ENCODE measurements around the gene GPC6. TPM values are rescaled to one million over a fixed set of nuclear protein-coding genes. Genes with fewer than 3 reads are reported as not detected.

Gene GPC6
- total RNA-seq, 1 donor from 2014 or later = 16.1 TPM

GRCh38 chr13:93966267-93966936, 739.8 kb downstream of the GPC6 start:
- H3K36me3 Mint-ChIP-seq (ENCODE audit: low read depth, unreplicated experiment) = no peaks in the 10 kb centered on the region
- H3K27ac Mint-ChIP-seq (ENCODE audit: unreplicated experiment) = no peak overlapping the region
- no peak for DNase-seq (ENCODE audit: low spot score)
- H3K4me1 Mint-ChIP-seq (ENCODE audit: unreplicated experiment) = peaks cover 11% of the 10 kb centered on the region
- H3K27me3 Mint-ChIP-seq (ENCODE audit: unreplicated experiment) = no peaks in the 10 kb centered on the region
- TF ChIP-seq CTCF (IDR thresholded peaks at IDR 0.05; ENCODE audit: unreplicated experiment) = no peak
- no peak overlapping the region for H3K4me3 Mint-ChIP-seq (ENCODE audit: unreplicated experiment)
- H3K9me3 Mint-ChIP-seq (ENCODE audit: unreplicated experiment) = no peaks in the 10 kb centered on the region

GRCh38 chr13:93967286-93967685, 740.7 kb downstream of the GPC6 start:
- no peak for DNase-seq (ENCODE audit: low spot score)
- no peak for TF ChIP-seq CTCF (IDR thresholded peaks at IDR 0.05; ENCODE audit: unreplicated experiment)
- H3K9me3 Mint-ChIP-seq (ENCODE audit: unreplicated experiment) = no peaks in the 10 kb centered on the region
- H3K27me3 Mint-ChIP-seq (ENCODE audit: unreplicated experiment) = peaks cover 3% of the 10 kb centered on the region
- peaks cover 11% of the 10 kb centered on the region for H3K4me1 Mint-ChIP-seq (ENCODE audit: unreplicated experiment)
- no peak overlapping the region for H3K4me3 Mint-ChIP-seq (ENCODE audit: unreplicated experiment)
- H3K27ac Mint-ChIP-seq (ENCODE audit: unreplicated experiment) = no peak overlapping the region
- no peaks in the 10 kb centered on the region for H3K36me3 Mint-ChIP-seq (ENCODE audit: low read depth, unreplicated experiment)

GRCh38 chr13:93975242-93975641, 748.6 kb downstream of the GPC6 start:
- H3K27ac Mint-ChIP-seq (ENCODE audit: unreplicated experiment) = no peak overlapping the region
- no peaks in the 10 kb centered on the region for H3K9me3 Mint-ChIP-seq (ENCODE audit: unreplicated experiment)
- H3K27me3 Mint-ChIP-seq (ENCODE audit: unreplicated experiment) = peaks cover 3% of the 10 kb centered on the region

GRCh38 chr13:93976528-93976927, 749.9 kb downstream of the GPC6 start:
- H3K36me3 Mint-ChIP-seq (ENCODE audit: low read depth, unreplicated experiment) = no peaks in the 10 kb centered on the region
- H3K4me1 Mint-ChIP-seq (ENCODE audit: unreplicated experiment) = no peaks in the 10 kb centered on the region
- no peak for DNase-seq (ENCODE audit: low spot score)
- TF ChIP-seq CTCF (IDR thresholded peaks at IDR 0.05; ENCODE audit: unreplicated experiment) = no peak
- H3K4me3 Mint-ChIP-seq (ENCODE audit: unreplicated experiment) = no peak overlapping the region
- H3K27ac Mint-ChIP-seq (ENCODE audit: unreplicated experiment) = no peak overlapping the region
- H3K27me3 Mint-ChIP-seq (ENCODE audit: unreplicated experiment) = peaks cover 2% of the 10 kb centered on the region
- H3K9me3 Mint-ChIP-seq (ENCODE audit: unreplicated experiment) = no peaks in the 10 kb centered on the region

More at GRCh38 chr13:93975242-93975641, 748.6 kb downstream of the GPC6 start:
- TF ChIP-seq CTCF (IDR thresholded peaks at IDR 0.05; ENCODE audit: unreplicated experiment) = no peak
- no peak for DNase-seq (ENCODE audit: low spot score)
- H3K4me1 Mint-ChIP-seq (ENCODE audit: unreplicated experiment) = no peaks in the 10 kb centered on the region
- no peak overlapping the region for H3K4me3 Mint-ChIP-seq (ENCODE audit: unreplicated experiment)
- H3K36me3 Mint-ChIP-seq (ENCODE audit: low read depth, unreplicated experiment) = no peaks in the 10 kb centered on the region

GRCh38 chr13:93977986-93978385, 751.4 kb downstream of the GPC6 start:
- H3K4me1 Mint-ChIP-seq (ENCODE audit: unreplicated experiment) = no peaks in the 10 kb centered on the region
- no peak overlapping the region for H3K27ac Mint-ChIP-seq (ENCODE audit: unreplicated experiment)
- H3K27me3 Mint-ChIP-seq (ENCODE audit: unreplicated experiment) = no peaks in the 10 kb centered on the region
- H3K9me3 Mint-ChIP-seq (ENCODE audit: unreplicated experiment) = no peaks in the 10 kb centered on the region
- TF ChIP-seq CTCF (IDR thresholded peaks at IDR 0.05; ENCODE audit: unreplicated experiment) = no peak
- no peaks in the 10 kb centered on the region for H3K36me3 Mint-ChIP-seq (ENCODE audit: low read depth, unreplicated experiment)
- DNase-seq (ENCODE audit: low spot score) = no peak
- H3K4me3 Mint-ChIP-seq (ENCODE audit: unreplicated experiment) = no peak overlapping the region

All from endothelial cell (in vitro differentiated cells).